Stimulated activated CD4-positive, alpha-beta T cell treated with anti-CD3 and anti-CD28 coated beads, Interleukin-12 subunit alpha, Interleukin-12 subunit beta, amount 100 ng/mL, for 4 hours (primary cell): Measurements from ENCODE around the gene FOXL2NB.
"Not testable (repeated sequence)": the region's sequence is repeated elsewhere in the genome, so short reads cannot be mapped to it uniquely, and the experiment has no call there.

Experiments used
- DNase-seq: peaks from one replicate; pipeline ENCODE4 v3.0.0-alpha.2; 2020

The FOXL2NB gene

DNA sequence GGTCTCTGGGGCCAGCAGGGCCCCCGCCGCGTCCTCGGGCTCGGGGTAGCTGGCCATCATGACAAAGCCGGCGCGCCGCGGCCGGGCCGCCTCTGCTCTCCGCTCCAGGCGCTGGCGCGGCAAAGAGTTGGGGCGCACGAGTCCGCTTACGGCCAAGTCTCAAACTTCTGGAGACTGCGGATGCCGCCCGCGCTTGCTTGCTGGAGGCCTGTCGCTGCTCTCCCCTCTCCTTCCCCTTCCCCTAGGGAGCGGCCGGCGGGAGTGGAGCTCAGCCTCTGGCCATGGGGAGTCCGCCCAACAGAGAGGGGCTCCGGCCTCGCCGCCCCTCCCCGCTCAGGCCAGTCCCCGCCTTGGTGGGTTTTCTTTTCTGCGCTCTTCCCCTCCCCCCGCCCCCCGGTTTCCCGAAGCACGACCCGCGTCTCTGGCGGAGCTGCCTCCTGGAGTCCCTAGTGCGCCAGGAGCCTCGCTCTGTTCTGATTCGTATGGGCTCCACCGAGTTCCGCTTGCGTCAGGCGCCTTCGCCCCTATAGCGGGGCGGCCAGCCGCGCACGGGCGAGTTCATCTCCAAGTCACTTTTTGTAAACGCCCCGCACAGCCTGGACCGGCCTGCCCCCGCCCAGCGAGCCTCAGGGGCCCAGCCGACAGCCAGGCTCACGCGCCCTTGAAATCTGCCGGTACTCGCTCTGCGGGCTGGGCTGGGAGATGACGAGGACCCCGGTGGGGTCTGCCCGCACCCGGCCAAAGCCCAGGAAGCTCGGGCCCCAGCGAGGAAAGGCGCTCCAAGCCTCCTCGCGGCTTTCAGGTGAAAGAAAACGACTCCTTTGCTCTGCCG is at the start of gene FOXL2NB, which contains the start of gene FOXL2:
Gene FOXL2NB (plus strand): TSS at position 555 of the 832 bp plus-strand sequence. CDS start 148 bp downstream, at position 703.
Gene FOXL2 (minus strand): TSS at position 475 of the 832 bp plus-strand sequence. CDS start 415 bp downstream, at position 60.
- no peak for DNase-seq

DNA sequence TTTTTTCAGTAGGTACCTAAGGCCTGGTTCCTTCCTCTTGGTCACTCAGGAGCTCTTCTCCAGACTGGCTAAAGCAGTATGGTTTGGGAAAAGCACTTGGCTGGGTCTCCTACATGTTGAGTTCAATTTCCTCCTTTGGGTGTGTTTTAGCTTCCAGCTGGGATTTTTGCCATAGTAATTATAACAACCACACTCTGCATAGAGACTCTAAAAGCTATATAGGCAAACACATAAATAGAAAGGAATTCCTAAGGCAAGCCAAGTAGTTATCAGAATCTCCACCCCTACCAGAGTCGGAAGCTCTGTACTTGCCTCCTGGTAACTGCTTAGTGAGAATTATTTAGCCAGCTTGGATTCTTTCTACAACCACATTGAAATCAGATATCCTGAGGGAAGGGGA is 48.7 kb upstream of the FOXL2NB start:
- no peak for DNase-seq

DNA sequence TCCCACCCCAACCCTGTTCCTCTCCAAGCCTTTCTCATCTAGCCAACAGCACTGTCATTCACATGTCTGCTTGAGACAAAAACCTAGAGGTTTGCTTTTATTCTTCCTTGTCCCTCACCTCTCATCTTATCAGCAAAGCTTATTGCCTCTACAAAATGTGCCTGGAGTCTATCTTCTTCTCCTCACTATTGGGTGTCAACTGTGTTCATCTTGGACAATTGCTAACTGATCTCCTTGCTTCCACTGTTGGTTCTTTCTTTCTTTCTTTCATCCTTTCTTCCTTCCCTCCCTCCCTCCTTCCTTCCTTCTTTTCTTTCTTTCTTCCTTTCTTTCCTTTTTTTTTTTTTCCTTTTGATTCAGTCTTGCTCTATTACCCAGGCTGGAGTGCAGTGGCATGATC is 48.3 kb upstream of the FOXL2NB start:
- DNase-seq = no peak

DNA sequence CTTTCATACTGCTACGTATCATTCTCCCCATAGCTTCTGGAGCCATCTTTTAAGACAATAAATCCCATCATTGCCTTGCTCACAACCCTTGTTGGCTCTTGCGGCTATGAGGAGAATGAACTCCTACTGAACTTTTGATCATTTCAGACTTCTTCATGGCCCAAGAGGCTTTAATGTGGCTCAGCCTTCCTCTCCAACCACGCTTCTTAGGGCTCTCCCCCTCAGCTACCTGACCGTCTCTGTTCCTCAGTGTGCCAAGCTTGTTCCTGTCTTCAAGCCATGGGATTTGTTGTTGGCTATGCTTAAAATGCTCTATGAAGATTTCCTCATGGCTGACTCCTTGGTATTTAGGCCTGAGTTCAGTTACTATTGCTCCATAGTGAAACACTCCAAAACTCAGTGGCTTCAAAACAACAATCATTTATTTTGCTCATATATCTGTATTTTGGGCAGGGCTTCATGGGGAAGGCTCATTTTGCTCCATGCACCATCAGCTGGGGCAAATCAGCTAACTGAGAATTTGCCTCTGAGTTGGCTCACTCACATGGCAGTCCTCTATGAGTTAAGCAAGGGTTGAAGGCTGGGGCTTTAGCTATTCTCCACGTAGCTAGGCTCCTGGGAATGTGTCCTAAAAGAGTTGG is 47.5 kb upstream of the FOXL2NB start:
- DNase-seq = no peak

DNA sequence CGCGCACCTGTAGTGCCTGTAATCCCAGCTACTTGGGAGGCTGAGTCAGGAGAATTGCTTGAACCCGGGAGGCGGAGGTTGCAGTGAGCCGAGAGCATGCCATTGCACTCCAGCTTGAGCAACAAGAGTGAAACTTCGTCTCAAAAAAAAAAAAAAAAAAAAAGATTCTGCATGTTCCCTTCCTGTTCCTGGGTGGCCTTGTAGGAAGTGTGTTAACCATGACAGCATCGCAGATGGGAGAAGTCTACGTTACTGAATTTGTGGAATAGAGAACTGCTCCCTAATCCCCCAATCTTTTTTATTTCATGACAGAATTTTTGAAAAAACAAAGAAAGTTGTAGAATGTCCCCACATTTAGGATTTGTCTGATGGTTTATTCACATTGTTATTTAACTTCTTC is 45.5 kb upstream of the FOXL2NB start:
- DNase-seq = no peak

DNA sequence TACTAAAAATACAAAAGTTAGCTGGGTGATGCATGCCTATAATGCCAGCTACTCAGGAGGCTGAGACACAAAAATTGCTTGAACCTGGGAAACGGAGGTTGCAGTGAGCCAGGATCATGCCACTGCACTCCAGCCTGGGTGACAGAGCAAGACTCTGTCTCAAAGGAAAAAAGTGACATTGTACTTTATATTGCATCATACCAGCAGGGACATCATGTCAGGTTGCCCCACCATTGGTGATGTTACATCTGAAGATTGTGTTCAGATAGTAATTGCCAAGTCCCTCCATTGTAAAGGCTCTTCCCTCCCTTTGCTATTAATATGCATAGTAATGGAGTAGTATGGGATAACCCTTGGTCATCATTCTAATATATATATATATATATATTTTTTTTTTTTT is 44.8 kb upstream of the FOXL2NB start:
- no peak for DNase-seq

DNA sequence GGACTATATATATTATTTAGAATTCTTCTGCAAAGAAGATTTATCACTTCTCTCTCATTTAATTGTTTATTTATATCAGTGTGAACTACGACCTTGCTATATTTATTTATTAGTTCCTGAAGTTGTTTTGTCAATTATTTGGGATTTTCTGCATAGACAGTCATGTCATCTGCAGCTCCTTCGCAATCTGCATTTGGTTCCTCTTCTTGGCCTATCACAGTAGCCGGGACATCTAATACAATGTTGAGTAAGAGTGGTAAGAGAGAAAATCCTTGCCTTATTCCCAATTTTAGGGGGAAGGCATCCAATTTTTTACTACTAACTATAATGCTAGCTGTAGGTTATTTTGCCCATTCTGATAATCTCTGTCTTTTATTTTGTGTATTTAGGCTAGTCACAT is 39.5 kb upstream of the FOXL2NB start:
- no peak for DNase-seq

DNA sequence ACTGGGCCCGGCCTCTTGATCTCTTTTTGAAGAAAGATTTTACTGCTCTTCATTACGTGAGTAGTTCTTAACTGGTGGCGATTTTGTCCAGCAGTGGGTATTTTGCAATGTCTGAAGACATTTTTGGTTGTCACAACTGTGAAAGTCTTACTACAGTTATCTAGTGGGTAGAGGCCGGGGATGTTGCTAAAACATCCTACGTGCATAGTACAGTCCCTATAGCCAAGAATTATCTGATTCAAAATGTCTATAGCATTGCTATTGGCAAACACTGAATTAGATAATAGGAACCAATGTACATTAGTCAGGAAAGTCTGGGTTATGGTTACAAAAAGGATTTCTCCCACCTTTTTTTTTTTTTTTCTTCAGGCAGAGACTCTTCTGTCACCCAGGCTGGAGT is 38.2 kb upstream of the FOXL2NB start:
- DNase-seq = no peak

DNA sequence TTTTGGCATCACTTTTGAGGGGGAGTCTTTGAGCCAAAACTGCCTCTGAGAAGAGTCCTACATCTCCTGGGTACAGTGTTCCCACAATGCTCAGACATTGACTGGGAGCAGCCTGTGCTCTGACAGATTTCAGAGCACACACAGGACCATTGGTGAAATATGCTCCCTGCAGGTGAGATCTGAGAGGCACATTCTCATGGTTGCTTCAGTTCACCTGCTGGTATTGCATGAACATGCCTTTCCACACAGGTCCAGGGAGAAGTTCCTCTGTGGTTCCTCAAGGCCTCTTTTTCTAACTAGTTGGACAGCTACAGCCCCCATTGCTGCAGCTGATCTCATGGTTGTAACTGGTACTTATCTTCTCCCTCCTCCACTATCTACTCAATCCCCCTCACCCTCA is 37.1 kb upstream of the FOXL2NB start:
- DNase-seq = no peak

DNA sequence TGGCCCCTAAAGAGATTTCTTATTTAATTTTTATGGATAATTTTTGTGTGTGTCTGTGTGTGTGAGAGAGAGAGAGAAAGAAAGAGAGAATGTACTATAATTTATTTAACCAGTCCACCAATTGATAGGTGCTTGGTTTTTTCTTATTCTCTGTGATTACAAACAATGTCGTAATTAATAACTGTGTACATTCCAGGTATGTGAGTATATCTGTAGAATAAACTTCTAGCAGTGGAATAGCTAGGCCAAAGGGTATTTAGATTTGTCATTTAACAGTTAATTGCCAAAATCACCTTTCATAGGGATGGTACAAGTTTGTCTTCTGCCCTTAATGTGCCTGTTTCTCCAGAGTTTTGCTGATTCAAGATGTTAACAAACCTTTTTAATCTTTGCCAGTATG is 35.4 kb upstream of the FOXL2NB start:
- no peak for DNase-seq

DNA sequence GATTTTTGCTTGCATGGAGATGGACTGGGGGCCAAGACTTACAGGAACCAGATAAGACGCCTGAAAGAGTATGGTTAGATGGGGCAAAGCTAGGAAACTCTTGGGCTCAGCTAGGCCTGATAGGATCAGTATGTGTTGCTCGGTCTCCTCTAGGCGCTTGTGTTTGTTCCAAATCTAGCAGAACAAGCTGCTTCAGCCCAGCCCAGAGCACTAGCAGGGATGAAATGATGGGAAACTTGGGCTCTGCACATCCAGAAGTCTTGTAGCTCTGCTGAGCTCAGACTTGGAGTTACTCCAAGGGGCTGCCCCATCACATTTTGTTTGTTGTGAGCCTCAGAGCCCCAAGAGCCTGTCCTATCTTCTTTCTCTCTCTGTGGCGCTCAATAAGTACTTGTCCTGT is 34.8 kb upstream of the FOXL2NB start:
- no peak for DNase-seq

DNA sequence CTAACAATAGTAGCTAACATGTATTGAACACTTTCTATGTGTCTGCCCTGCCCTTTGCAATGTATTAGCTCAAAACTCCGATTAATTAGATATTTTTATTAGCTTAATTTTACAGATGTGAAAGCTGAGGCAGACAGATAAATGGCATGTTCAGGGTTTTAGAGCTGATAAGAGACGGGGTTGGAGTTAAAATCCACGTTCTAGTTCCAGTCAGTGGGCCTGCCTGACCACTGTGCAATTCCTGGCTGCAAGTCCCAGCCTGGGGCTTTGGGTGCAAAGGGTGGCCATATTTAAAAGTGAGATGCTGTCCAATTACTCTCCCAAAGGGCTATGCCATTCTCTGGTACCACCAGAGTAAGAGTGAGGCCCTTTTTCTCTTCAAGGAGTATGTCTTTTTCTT is 33.3 kb upstream of the FOXL2NB start:
- no peak for DNase-seq

DNA sequence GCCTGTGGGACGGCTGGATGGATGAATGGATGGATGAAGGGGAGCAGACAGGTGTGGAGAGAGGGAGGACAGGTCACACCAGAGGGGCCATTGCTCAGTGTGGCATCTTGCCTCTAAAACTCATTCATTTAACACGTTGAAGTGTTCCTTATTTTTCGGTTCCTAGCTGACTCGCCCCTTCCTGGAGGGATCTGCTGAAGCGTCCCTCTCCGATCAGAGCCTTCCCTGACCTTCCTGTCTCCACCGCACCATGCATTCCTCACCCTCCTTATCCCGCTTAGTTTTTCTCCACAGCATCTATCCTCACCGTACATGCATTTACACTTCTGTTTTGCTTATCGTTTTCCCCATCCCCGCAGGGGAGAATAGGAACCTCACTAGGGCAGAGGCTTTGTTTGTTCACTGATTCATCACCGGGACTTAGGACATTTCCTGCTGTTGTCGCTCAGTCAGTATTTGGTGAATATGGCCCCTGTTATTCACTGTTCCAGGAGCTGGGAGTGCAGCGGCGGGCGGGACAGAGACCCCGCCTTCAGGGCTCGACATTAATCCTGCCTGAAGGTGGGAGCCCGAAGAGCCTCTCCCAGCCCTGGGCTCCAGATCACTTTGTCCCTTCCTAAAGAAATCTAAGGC is 32.0 kb upstream of the FOXL2NB start:
- no peak for DNase-seq

DNA sequence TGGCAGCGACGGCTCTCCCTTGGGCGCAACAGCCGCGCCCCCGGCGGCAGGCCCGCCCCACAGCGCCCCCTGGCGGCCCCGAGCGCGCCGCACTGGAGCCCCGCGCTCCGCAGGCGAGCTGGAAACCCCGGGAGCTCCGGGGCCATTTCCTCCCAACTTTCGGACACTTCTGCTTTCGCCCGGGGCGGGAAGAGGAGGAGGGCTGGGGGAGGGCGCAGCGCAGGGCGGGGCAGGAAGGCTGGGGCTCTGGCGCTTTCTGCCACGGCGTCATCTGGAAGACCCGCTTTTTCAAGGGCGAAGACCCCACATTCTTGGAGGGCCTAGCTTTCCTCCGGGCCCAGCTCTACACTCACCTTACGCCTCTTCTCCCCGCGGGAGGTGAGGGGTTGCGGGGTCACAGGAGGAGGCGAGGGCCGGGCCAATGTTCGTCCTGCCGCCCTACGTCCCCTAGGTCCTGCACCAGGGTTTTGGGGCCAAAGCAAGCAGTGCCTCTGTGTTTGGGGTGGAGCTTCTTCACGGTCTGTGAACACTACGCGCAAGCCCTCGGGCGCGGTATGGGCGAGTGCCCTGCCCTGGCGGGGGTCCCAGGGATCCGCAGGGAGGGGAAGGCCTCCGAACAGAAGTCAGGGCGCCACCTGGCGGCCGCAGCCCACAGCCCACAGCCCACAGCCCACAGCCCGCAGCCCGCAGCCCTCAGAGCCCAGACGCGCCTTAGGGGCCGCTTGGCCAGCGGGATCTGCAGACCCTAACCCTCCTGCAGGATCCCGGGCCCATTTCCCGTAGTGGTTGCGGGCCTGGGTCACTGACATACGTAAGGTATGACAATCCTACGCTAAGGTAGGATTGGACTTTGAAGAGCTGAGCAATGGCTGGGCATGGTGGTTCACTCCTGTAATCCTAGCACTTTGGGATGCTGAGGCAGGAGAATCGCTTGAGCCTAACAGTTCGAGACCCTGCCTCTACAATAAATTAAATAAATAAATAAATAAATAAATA is 31.2 kb upstream of the FOXL2NB start:
- peak; percentile 84 for DNase-seq

DNA sequence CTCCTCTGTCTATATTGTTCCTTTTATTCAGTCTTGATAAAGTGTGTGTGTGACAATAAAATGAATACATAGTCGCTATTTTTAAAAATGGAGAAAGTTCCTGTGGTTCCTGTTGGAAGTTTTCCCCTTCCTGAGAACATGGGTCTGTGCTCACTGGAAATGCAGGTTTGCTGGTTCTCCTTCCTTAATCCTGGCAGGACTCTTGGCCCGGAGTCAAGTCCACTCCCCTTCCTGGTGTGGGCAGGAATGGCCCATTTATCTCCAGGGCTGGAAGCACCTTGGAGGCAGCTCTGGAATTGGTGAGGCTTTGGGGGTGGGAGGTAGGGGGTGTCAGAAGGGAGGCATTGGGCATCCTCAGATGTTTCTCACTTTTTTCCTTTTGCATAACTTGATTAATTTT is 30.2 kb upstream of the FOXL2NB start:
- no peak for DNase-seq

DNA sequence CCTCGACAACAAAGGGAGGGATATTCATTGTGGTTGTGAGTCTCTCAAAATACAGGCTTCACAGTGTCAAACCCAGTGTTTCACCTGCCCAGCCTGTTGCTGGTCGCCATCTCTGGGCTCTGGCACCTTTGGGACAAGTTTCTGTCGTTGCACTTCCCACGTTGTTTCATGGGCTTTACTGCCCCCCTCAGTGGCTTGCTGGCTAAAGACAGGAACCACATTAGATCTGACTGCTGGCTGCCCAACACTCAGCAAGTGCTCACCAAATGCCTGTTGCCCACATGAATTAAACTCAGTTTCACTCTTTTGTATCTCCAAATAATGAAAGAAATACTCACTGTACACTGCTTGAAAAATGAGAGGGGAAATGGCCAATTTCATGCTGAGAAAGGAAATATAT is 27.7 kb upstream of the FOXL2NB start:
- DNase-seq = no peak

DNA sequence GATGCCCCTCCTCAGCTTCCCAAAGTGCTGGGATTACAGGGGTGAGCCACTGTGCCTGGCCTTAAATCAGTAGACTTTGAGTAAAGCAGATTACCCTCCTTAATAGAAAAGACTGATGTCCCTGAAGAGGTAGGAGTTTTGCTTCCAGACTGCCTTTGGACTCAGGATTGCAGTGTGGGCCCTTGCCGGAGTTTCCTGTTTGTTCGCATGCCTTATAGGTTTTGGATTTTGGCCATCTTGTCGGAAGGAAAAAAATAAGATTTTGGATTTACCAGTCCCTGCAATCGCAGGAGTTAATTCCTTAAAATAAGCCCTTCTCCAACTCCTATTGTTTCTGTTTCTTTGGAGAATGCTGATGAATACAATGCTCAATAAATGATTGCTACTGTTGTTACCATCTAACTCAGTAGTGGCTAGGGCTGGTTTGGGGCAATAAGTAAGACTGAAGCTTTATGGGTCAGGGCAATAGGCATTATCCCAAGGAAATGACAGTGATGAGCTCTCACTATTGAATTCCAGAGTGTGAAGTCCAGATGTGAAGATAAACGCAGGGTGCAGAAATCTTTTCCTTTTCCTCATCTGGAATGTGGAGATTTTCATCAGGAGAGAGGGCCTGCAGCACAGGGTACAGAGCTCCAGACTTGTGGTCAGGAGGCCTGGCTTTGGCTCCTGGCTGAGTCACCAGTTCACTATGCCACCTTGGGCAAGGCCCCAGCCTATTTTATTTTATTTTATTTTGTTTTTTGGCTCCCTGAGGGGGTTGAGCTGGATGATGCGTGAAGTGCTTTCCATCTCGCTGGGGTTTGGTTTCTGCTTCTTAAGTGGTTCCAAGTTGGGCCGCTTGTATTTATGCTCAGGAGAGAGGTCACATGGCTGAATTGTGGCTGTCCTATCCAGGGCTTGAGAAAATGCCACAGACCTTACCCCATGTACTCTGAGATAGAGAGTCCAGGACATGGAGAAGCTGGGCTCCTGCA is 25.4 kb upstream of the FOXL2NB start:
- no peak for DNase-seq

DNA sequence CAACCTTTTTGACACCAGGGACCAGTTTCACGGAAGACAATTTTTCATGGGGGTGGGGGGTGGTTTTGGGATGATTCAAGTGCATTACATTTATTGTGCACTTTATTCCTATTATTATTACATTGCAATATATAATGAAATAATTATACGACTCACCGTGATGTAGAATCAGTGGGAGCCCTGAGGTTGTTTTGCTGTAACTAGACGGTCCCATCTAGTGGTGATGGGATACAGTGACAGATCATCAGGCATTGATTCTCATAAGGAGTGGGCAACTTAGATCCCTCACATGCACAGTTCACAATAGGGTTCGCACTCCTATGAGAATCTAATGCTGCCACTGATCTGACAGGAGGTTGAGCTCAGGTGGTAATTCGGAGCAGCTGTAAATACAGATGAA is 24.6 kb upstream of the FOXL2NB start:
- DNase-seq = not testable (repeated sequence)

DNA sequence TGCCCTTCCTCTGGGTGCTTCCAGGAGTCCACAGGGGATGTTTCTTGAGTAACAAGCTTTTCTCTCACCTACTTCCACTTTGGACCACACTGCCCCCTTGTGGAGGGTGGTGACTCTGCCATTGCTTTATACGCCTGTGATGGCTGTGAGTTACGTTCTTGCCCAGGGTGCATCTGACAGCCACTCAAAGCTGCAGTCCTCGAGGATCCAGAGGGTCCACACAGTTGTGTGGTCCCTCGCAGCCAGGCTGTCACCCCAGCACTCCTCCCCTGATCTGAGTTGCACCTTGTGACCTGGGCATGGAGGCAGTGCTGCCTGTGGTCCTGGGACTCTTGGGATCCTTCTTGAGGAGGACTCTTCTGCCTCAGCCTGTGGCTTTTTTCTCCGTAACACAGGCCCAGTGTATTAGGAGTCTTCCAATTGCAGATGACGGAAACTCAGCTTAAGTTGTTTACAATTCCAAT is 23.5 kb upstream of the FOXL2NB start:
- peak; percentile 79 for DNase-seq

DNA sequence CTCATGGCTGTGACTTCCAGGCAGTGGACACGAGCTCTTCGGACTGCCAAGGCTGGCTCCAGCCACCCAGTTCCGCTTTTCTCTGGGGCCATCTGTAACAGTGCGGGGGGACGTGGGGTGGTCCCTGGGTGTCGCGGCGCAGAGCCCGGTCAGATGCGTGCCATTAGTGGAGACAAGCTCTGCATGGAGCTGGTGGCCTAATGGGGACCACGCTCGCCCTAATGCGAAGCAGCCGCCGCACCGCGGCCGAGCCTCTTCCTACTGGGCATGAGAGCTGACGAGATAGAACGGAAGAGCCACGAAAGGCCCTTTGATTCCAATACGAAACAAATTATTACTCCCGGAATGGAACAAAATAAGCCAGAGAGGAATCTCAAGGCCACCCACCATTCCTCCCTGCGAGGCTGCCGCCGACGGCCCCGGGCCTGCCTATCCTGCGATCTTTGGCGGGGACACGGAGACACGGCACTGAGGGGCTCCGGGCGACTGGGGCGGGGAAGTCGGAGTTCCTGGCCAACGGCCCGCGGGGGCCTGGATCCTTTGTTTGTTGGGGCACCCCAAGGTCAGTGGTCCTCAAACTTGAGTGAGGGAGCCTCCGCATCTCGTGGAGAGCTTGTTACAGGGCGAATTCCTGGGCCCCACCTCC is 18.2 kb upstream of the FOXL2NB start:
- DNase-seq = no peak
